NCI-H446 treated with DMSO at 0.1 percent for 48 hours (cell line): ENCODE results near the gene EWSR1.
A peak's percentile ranks its signal among the peaks of the same experiment; 100 is the strongest.
"Not testable (repeated sequence)": the region's sequence is repeated elsewhere in the genome, so short reads cannot be mapped to it uniquely, and the experiment has no call there.

ENCODE experiments used
- DNase-seq: peaks from one replicate; lab custom pipeline; 2025; lab: John Stamatoyannopoulos, UW

The EWSR1 gene

GRCh38 chr22:29339381-29340235 is 71.5 kb downstream of the EWSR1 start:
- DNase-seq = no peak

GRCh38 chr22:29340566-29340965 is 72.5 kb downstream of the EWSR1 start:
- DNase-seq = no peak

- no peak for DNase-seq
These were observed 73.2 kb downstream of the EWSR1 start for GRCh38 chr22:29341056-29341848.

- no peak for DNase-seq
These were observed 73.7 kb downstream of the EWSR1 start for GRCh38 chr22:29341849-29342127.

- DNase-seq = no peak
These were observed 74.1 kb downstream of the EWSR1 start for GRCh38 chr22:29342177-29342576.

- no peak for DNase-seq
These were observed 74.7 kb downstream of the EWSR1 start for GRCh38 chr22:29342577-29343312.

GRCh38 chr22:29343313-29343805 is 75.3 kb downstream of the EWSR1 start:
- DNase-seq = peak; percentile 62

GRCh38 chr22:29344137-29344536 is 76.1 kb downstream of the EWSR1 start:
- DNase-seq = peak; percentile 97

- not testable (repeated sequence) for DNase-seq
These were observed 76.8 kb downstream of the EWSR1 start for GRCh38 chr22:29344889-29345288.

- no peak for DNase-seq
These were observed 77.9 kb downstream of the EWSR1 start for GRCh38 chr22:29345932-29346331.

GRCh38 chr22:29346659-29347058 is 78.6 kb downstream of the EWSR1 start:
- peak; percentile 92 for DNase-seq

GRCh38 chr22:29348041-29348440 is 80.0 kb downstream of the EWSR1 start:
- DNase-seq = no peak

GRCh38 chr22:29348956-29349355 is 80.9 kb downstream of the EWSR1 start:
- no peak for DNase-seq
